Measurements from ENCODE around the gene ZNF586.

GRCh38 chr19:57803265-57803593, 33.8 kb downstream of the ZNF586 start:
- TF ChIP-seq GATA2 (IDR thresholded peaks at IDR 0.05; ENCODE audit: low read depth, low read length), result no peak
- TF ChIP-seq GATA3 (IDR thresholded peaks at IDR 0.05; ENCODE audit: low read depth, low read length), result no peak

Data from SH-SY5Y (cell line).